Body of pancreas (tissue), 4 donors: Measurements from ENCODE around the gene AURKA. TPM values are rescaled to one million over a fixed set of nuclear protein-coding genes. Genes with fewer than 3 reads are reported as not detected.

Source experiments
- ATAC-seq: fragments of 150-250 bp; one replicate; pipeline ENCODE4 v1.9.1; 2016
- DNase-seq, 4 donors: peaks; one replicate each; pipeline ENCODE4 v3.0.0-alpha.2; 2019
- H3K27ac ChIP-seq, 4 donors: fragments of 200-600 bp; sonication (generic); 1 replicate in 3 of 4; 2 replicates in 1 of 4; pipeline versions ENCODE4 v1.5.1 to v1.6.1; 2016 to 2019; ENCODE audit warnings: mild to moderate bottlenecking in 1 of 4, mixed read lengths in 1 of 4, moderate library complexity in 1 of 4
- H3K27me3 ChIP-seq, 2 donors: fragments of 200-600 bp; sonication (generic); one replicate each; pipeline ENCODE4 v1.6.0; 2016; ENCODE audit warnings: mild to moderate bottlenecking in 1 of 2
- H3K36me3 ChIP-seq, 2 donors: fragments of 200-600 bp; sonication (generic); replicated peaks in 1 of 2; 2 replicates each; pipeline ENCODE4 v1.5.1; 2016; ENCODE audit warnings: low read depth in 2 of 2; ENCODE audit not compliant: insufficient read depth in 1 of 2
- H3K4me1 ChIP-seq: fragments of 200-600 bp; sonication (generic); one replicate; pipeline ENCODE4 v1.6.0; 2016
- H3K4me3 ChIP-seq, 2 donors: fragments of 200-600 bp; sonication (generic); 1 replicate in 1 of 2; 2 replicates in 1 of 2; pipeline ENCODE4 v1.5.1; 2016 to 2019
- H3K9me3 ChIP-seq, 3 donors: fragments of 200-600 bp; sonication (generic); 1 replicate in 2 of 3; 2 replicates in 1 of 3; pipeline ENCODE4 v1.5.1; 2016
- POLR2A ChIP-seq, 3 donors: fragments of 450-650 bp; IDR thresholded peaks; one replicate each; pipeline ENCODE4 v1.6.1; 2016; ENCODE audit warnings: antibody characterized with exemption in 3 of 3, mild to moderate bottlenecking in 2 of 3
- WGBS, 2 donors: methylation state at CpG; one replicate each; pipeline ENCODE4 v1.1.5; 2017; 5-methylcytosine and 5-hydroxymethylcytosine counted together
- intact Hi-C: fragments of 100-400 bp; cut with DNase I; formaldehyde crosslinking; loops from one replicate; pipeline ENCODE4 v1.15.1; 2023
- total RNA-seq, 2 donors: library from RNA; depleted of rRNA; stranded (reverse); fragments of >200 nt; gene quantifications; one replicate each; pipeline ENCODE4 v1.1.0, GENCODE V29; 2016
- TF ChIP-seq, protein P1 (sequence below), 7 experiments: fragments of 450-650 bp in 4 of 7; fragments of 200-600 bp in 3 of 7; sonication (generic) in 3 of 7; IDR thresholded peaks; one replicate each; pipeline ENCODE4 v1.5.1; 2016 to 2019; ENCODE audit warnings: antibody characterized with exemption in 7 of 7

AURKA gene
- 1 to 10 TPM in 1 of 2 donors, under 1 TPM in 1; 0.66 to 1.0 TPM for total RNA-seq

DNA sequence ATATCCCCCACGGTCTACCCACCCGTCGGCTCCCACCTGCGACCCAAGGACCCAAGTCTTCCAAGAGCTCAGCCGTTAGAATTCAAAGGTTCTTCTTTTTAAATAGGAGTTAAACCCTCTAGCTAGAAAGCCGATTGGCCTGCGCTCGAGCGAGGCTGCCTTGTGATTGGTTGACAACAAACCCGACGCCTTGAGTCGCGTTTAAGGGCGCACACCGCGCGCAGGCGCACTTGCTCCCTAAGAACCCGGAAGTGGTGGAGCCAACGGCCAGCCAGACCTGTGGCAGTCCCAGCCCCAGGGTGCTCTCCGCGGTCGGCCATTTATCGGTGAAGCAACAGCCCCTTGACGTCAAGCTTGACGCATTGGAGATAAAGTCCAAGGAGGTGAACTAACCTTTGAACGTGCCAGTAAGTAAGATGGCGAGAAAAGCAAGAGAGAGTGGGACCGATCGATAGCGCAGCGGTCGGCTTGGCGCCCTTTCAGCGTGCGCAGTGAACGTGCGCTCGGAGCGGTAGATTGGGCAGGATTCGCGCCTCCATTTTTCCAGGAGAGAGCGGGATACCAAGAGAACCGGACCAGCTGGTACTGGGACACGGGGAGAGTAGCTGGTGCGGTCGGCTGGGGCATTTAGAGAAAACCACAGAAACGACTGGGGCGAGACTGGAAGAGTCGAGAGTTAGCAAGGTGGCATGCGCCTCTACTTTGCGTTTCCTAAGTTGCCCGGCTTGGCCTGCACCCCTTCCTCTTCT is at the start of gene AURKA, which contains the start of gene CSTF1:
Gene AURKA (minus strand): TSS at position 84 of the 749 bp plus-strand sequence. CDS start 4,018 bp downstream, outside the sequence.
Gene CSTF1 (plus strand): TSS at position 514 of the 749 bp plus-strand sequence. CDS start 2,908 bp downstream, outside the sequence.
- H3K36me3 ChIP-seq = peaks cover 0 to 16% of the 10 kb centered on the region in 2 donors
- TF ChIP-seq POLR2A (IDR thresholded peaks at IDR 0.05) = peak in 2 of 3 donors; percentile 58 to 66
- TF ChIP-seq, protein P1, sequence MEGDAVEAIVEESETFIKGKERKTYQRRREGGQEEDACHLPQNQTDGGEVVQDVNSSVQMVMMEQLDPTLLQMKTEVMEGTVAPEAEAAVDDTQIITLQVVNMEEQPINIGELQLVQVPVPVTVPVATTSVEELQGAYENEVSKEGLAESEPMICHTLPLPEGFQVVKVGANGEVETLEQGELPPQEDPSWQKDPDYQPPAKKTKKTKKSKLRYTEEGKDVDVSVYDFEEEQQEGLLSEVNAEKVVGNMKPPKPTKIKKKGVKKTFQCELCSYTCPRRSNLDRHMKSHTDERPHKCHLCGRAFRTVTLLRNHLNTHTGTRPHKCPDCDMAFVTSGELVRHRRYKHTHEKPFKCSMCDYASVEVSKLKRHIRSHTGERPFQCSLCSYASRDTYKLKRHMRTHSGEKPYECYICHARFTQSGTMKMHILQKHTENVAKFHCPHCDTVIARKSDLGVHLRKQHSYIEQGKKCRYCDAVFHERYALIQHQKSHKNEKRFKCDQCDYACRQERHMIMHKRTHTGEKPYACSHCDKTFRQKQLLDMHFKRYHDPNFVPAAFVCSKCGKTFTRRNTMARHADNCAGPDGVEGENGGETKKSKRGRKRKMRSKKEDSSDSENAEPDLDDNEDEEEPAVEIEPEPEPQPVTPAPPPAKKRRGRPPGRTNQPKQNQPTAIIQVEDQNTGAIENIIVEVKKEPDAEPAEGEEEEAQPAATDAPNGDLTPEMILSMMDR (IDR thresholded peaks at IDR 0.05) = no peak
- WGBS, 2 donors = 0 to 1% methylated on average over 40 to 53 of the region's 53 CpGs
- peak within 1 kb of the TSS; percentile 75 to 89 (median 84) for H3K27ac ChIP-seq
- intact Hi-C loops = no loop called here
- ATAC-seq = peak; percentile 97
- H3K4me1 ChIP-seq = peaks cover 19% of the 10 kb centered on the region
- peak within 1 kb of the TSS; percentile 77 to 85 for H3K4me3 ChIP-seq
- no peaks in the 10 kb centered on the region for H3K9me3 ChIP-seq
- no peaks in the 10 kb centered on the region for H3K27me3 ChIP-seq
- DNase-seq = peak; percentile 99 to 100 (median 99)

DNA sequence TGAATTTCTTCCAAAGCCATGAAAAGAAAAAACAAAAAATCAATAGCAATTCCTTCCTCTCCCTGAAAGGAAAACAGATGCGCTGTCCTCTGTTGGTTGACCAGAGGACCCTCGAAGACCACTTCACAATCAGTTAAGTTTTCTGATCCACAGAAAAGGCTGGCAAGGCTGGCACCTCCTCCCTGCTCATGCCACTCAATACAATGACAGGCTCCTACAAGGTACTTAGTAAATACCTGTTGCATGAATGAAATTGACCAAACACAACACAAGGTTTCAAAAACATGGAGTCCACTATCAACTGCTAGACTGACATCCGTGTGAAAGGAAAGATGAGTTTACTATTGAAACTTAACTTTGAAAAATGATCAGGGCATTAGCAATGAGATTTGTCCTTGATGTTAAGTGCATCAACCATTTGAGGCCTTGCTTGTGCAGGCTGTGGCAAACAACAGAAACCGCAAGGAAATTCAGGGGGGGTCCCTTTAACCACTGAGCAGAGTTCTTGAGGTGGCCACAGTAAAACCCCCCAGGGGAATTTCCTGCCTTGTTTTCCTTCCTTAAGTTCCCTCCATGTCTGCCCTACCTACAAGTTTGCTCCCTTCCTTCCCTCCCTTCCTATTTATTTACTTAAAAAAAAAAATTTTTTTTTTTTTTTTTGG is 48.5 kb upstream of the AURKA start:
- Histone ChIP-seq H3K36me3 (no peaks in the 10 kb centered on the region), H3K9me3 (no peaks in the 10 kb centered on the region), H3K4me1 (no peaks in the 10 kb centered on the region), H3K4me3 (no peak overlapping the region), H3K27ac (no peak overlapping the region), H3K27me3 (no peaks in the 10 kb centered on the region)
- ATAC-seq = no peak
- no peak for DNase-seq
- intact Hi-C loops = no loop called here
- no peak for TF ChIP-seq POLR2A (IDR thresholded peaks at IDR 0.05)
- TF ChIP-seq, protein P1 (IDR thresholded peaks at IDR 0.05) = no peak
- 56 to 61% methylated on average over 4 of the region's 4 CpGs for WGBS, 2 donors

DNA sequence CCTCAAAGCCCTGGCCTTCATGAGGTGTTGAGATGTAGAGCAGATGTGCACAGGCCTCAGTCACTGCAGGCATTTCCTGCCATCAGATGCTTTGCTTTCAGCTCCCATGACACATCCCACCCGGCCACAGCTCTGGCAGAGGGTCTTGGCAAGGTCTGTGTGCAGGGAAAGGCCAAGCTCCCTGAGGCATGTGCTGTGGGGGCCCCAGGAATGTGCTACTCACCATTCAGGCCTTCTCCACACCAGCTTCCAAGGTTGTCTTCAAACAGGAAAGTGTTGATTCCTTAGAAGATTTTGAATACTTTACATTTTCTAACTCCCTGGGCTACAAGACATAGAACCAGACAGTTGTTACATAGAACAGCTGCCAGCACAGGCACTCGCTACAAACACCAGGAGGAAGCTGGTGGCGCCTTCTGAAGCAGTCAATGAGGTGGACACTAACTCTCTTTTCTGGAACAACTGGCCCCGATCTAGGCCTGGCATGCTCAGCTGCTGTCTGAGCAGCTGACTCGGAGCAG is 47.8 kb upstream of the AURKA start:
- DNase-seq (peak; percentile 13 to 54 (median 27)), ATAC-seq (peak; percentile 63)
- no peak overlapping the region for H3K27ac ChIP-seq

DNA sequence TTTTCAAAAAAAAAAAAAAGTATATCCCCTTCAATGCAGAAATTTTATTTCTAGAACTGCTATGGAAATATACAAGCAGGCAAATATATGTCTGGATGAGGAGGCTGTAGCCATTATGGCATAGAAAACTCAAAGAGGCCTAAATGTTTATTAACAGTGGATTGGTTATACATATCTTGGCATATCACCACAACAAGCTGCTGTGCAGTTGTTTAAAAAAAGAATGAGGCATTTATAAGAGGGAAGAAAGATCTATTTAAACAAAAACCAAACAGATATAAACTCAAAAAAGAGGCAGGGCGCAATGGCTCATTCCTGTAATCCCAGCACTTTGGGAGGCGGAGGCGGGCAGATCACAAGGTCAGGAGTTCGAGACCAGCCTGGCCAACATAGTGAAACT is 46.3 kb upstream of the AURKA start:
- DNase-seq (no peak), ATAC-seq (no peak)
- H3K4me3 ChIP-seq = no peak overlapping the region
- intact Hi-C loops = no loop called here
- H3K27ac ChIP-seq = no peak overlapping the region
- no peaks in the 10 kb centered on the region for H3K36me3 ChIP-seq
- H3K27me3 ChIP-seq = no peaks in the 10 kb centered on the region
- H3K9me3 ChIP-seq = no peaks in the 10 kb centered on the region
- TF ChIP-seq, protein P1 (IDR thresholded peaks at IDR 0.05) = no peak
- no peaks in the 10 kb centered on the region for H3K4me1 ChIP-seq
- 91 to 96% methylated on average over 4 of the region's 4 CpGs for WGBS, 2 donors

More for the DNA sequence above, 47.8 kb upstream of the AURKA start:
- no peaks in the 10 kb centered on the region for H3K27me3 ChIP-seq
- 46 to 49% methylated on average over 5 of the region's 5 CpGs for WGBS, 2 donors
- TF ChIP-seq, protein P1 (IDR thresholded peaks at IDR 0.05) = no peak
- TF ChIP-seq POLR2A (IDR thresholded peaks at IDR 0.05) = no peak
- H3K4me1 ChIP-seq = no peaks in the 10 kb centered on the region
- no peaks in the 10 kb centered on the region for H3K9me3 ChIP-seq
- no peak overlapping the region for H3K4me3 ChIP-seq
- intact Hi-C loops = no loop called here
- H3K36me3 ChIP-seq = no peaks in the 10 kb centered on the region
